HG03460 (cell line): Measurements from ENCODE around the gene AUTS2.
"Not testable (repeated sequence)": the region's sequence is repeated elsewhere in the genome, so short reads cannot be mapped to it uniquely, and the experiment has no call there.

Experiments used
- ATAC-seq: cut with Tn5 transposase; IDR thresholded peaks from one replicate; pipeline ENCODE4 v1.9.1; 2021; ENCODE audit not compliant: unreplicated experiment

Gene AUTS2

DNA sequence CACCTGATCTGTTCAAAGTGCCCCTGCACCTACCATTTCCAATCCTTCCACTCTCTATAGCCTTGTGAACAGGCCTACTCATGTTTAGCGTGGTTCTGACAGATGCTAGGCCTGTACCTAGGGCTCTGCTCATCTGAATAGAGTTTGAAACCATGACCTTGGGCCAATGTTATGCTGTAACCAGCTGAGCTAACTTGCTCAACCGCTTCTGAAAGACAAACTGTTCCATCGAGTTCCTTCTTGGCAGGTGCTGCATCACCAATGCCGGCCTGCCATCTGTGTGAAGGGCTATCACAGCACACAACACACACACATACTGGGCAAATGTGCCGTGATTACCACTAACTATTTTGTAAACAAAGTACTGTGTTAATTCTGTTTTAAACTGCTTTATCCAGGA lies 1114.7 kb downstream of the AUTS2 start:
- ATAC-seq, result no peak

DNA sequence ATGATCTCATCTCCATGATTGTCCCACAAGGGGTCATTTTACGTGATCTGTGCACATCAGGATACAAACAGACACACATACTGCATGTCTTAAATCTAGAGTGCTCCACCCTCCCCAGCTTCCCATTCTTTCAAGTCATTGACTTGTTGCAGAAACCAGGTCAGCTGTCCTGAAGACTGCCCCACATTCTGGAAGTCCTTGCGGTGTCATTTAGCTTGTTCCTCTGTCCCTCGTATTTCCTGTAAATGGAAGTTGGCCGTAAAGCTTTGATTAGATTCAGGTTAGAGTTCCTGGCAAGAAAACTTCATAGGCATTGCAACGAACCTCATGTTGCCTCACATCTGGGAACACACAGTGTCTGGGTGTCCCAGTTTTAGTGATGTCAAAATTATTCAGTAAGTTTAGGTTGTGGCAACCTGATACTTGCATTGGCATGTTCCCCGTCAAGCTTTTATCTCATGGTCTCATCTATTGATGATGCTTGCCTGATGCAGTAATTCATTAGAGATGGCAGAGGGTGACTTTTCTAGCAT lies 1116.3 kb downstream of the AUTS2 start:
- ATAC-seq, result no peak

DNA sequence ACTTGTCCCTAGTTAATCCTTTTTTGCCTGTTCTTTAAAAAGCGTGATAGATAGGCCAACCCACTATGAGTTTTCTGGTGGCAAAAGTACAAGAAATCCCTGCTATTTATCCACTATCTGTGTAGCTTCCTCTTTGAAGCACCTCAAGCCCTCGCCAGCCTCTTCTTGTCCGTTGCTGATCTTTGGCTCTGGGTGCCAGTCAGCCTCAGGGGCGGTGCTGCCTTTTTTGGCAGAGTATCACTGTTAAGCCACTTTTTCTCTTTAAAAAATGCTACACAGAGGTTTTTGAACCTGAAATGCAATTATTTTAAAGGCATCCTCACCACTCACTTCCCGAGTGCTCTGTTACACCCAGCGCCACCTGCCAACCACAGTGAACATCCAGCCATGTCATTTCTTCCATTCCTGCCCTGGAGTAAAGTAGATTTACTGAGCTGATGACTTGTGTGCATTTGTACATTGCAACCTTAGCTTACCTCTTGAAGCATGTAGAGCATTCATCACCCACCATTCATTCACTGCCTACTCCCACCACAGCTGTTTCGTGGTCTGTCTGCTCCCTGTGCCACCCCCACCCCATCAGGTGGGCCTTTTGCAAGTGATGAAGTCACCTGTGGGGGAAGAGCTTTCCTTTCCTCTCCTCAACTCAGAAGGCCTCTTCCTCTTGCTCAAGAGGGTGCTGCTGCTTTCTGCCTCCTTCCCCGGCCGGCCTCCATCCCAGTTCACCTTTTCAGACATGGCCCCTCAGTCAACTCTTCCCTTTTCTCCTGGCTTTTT lies 1119.5 kb downstream of the AUTS2 start:
- ATAC-seq, result no peak

DNA sequence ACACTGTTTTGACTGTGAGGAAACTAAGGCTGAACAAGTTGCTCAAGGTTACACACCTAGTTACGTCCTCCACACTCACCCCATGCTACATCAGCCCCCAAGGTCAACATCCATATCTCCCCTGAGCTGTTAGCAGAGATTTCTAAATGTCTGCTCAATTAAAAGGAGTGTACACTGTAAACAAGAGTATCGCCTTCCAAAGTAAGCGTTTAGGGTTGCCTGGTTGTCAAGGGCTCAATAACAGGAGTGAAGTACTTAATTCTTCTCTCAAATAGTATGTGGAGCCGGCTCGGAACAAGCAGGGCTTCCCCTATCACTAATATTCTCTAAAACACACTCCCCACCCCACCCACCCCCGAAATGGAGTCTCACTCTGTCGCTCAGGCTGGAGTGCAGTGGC lies 1120.8 kb downstream of the AUTS2 start:
- no peak for ATAC-seq

DNA sequence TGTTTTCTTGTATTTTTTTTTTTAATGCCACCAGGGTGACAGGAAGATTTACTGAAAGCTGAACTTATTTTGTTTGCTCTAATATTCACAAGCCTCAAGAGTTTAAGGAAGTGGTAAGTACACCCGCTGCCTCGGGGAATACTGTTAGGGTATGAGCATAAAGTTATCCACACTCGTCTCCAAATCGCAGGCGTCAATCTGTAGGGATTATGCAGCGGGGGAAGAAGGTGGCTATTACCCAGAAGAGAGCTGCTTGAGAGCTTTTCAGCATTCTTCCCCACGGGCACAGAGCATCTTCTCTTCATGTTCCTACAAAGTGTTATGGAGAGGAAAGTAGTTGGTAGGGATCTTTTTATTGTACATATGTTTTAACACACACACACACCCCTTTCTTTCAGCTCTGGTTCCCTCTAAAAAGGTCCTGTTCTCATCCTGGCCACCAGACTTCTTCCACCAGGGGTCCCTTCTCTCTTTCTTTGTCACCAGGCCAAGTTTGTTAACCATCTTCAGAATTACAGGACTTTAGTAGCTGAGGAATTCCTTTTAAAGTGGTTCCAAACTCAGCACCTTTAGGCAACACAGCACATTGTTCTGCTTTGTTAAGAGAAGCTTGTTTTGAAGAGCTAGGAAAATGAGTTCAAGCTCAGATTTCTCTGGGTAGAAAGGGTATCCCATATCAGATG lies 1122.1 kb downstream of the AUTS2 start:
- no peak for ATAC-seq

DNA sequence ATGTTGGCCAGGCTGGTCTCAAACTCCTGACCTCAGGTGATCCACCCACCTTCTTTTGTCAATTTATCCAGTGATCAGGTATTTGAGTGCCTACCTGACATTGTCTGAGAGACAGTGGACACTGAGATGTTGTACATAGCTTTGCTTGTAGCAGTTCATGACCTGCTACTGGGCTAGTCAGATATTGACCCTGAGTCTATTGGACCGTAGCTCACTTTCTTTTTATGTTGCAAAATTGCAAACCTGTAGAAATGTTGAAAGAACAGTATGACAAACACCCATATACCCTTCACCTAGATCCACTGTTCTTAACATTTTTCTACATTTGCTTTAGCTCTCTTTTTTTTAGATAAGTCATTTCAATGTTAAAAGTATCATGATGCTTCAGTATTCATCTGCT lies 1123.2 kb downstream of the AUTS2 start:
- no peak for ATAC-seq

DNA sequence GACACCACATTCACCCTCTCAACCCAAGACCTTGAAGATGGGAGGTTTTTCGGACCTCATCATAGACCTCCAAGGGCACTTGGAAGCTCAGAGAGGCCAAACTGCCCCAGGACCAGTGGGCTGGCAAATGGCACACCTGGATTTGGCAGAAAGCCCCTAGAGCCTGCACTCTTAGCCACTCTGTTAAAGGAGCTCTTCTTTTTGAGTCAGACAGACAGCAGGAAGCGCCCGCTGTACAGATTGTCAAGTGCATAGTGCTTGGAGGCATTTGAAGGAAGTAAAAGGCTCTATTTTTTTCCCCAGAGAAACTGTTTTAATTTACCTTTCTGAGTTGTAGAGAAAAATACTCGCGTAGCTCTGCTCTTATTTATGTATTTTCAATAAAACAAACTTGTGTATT lies 1125.1 kb downstream of the AUTS2 start:
- no peak for ATAC-seq

DNA sequence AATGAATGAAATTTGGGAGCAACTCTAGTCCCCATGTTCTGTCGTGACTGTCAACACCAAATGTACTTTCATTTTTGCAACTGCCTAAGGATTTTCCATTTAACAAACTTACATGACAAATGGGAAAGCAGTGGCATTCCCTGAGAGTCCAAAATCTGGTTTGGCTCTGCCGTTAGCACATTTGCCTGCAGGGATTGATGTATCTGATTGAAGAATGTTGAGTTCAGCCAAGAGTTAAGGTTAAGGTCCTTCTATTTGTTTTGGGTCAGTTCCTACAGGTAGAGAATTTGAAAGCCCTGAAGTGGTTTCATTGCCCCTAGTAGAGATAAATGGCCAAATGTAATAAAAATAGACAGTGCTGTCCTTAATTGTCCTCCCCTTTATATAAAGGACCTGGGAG lies 1127.2 kb downstream of the AUTS2 start:
- ATAC-seq, result no peak

DNA sequence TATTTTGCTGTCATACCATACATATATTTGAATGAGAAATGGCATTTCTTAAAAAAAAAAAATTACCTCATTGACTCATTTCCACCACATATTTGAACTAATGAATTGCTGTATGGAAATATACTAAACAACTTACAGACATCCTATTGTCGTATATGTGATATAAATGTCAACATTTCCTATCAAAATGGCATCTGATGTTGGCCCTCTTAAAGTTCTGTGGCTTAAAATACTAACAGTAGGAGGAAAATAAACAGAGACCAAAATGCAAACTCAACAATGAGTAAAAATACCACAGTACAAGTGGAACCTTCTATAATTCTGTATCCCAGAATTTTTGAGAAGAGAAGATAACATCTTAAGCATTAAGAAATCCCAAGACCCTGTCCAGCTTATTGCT lies 1128.0 kb downstream of the AUTS2 start:
- ATAC-seq, result no peak

DNA sequence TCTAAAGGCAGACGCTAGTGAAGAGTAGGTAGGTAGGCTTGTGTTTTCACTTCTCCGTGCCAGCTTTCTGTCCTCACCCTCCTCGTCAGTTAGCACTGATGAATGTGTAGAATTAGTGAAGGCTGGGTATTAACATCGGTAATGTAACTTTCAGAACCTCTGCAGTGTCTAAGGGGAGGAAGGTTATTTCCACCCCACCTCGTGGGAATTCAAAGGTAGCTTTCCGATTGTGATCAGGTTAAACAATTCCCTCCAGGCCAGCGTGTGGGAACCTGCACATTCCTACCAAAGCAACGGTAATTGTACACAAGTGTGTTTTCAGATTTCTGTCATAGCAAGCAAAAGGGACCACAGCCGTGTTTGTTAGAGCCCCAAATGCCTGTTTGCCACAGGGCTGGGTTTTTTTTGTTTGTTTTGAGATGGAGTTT lies 1128.7 kb downstream of the AUTS2 start:
- ATAC-seq, result peak; percentile 63

DNA sequence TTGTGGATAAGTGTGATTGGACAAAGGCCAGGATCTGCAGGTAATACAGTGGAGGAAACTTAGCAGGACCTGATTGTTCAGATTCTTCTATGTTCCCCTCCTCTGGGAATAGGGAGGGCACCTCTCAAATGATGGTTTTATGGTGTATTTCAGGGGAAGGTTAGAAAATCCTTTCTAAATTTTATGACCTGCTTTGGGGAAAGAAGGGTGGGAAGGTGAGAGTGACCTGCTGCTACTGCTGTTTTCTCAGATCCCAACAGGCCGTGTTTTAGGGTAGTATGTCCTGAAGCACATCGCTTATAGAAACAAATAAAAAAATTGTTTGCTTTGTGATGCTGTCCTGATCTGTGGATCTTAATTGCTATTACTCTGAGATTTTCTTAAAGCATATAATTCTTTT lies 1129.6 kb downstream of the AUTS2 start:
- no peak for ATAC-seq

DNA sequence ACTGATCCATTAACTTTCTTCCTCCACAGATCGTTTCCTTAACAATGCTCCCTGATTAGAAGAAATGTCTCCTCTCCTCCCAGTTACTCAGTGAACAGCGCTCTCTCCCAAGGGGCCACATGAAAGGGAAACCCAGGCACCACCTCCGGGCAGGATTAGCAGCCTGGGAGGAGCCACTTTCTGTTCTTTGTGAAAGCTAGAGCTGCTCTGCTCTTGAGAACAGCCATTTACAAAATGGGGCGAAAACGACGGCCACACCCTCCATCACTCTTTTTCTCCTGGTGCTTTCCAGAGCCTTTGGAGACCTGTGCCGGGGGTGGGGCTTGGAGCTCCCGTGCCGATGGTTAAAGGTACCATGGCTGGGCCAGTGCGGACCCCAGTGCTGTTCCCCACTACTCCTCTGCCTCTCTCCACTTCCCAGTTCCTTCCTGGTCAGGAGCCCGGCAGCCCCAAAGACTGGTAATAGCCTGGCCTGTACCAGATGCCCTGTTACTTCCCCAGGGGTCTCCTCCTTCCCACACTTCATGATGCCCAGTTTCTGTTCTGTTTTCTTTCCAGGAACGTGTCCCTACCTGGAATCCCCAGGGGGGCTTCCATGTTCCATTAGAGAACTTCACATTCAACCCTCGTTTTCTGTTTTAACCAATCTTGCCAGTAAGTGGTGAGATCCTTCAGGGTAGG lies 1130.7 kb downstream of the AUTS2 start:
- no peak for ATAC-seq

DNA sequence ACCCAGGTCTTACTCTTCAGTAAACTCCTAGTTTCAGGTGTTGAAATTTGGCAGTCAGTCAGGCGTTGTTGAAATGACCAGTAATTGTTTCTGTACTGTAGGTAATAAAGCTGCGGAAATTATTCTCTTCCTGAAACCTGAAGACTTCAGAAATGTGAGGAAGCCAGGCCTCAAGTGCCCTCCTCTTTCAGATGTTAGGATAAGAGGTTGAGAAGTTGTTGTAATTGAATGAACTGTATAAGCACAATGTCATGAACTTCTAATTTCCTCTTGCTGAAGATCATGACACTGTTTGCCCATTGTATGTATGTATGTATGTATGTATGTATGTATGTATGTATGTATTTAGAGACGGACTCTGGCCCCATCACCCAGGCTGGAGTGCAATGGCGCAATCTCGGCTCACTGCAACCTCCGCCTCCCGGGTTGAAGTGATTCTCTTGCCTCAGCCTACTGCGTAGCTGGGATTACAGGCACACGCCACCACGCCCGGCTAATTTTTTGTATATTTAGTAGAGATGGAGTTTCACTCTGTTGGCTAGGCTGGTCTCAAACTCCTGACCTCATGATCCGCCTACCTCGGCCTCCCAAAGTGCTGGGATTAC lies 1131.4 kb downstream of the AUTS2 start:
- ATAC-seq, result not testable (repeated sequence)

DNA sequence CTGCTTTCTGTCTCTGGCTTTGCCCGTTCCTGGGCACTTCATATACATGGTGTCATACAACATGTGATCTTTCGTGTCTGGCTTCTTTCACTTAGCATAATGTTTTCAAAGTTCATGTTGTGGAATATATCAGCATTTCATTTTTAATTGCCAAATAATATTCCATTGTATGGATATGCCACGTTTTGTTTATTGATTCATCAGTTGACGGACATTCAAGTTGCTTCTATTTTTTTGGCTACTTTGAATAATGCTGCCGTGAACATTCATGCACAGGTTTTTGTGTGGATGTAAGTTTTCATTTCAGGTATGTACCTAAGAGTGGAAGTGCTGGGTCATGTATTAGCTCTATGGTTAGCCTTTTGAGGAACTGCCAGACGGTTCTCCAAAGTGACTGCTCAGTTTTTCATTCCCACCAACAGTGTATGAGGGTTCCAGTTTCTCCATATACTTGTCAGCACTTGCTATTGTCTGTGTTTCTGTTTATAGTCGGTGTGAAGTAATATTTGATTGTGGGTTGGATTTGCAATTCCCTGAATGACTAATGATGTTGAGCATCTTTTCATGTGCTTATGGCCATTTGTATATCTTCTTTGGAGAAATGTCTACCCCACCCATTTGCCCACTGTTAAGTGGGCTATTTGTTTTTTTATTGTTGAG lies 1132.3 kb downstream of the AUTS2 start:
- ATAC-seq, result no peak

DNA sequence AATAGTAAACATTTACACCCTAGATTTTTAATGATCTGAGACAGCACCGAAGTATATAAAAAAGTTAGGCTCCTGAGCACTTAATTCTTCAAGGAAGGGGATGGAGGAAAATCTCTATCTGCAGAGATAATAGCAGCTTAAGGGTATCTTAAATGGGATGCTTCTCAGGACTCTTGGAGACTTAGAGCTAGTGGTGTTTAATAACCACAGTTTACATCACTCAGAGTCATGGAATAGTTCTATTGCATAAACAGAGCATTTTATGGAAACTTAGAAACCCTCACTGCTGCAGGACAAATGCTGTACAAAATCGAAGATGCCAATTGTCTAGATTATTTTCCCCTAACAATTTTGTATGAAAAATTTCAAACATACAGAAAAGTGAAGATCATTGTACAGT lies 1134.8 kb downstream of the AUTS2 start:
- no peak for ATAC-seq

DNA sequence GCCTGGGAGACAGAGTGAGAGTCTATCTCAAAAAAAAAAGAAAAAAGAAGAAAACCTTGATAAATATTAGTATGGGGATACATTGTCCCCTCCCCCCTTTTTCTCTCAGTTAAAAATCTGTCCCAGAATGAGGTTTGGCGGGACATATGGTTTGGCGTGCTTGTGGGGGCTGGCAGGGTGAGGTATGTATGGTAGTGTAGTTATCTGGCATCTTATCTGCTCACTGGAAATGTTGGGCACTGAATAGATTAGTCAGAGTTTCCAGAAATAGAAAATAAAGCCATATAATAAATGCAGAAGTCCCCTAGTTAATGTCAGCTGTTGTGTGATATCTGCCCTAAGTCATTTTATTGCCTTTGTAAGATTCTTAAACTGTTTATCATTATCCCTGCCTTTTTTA lies 1136.1 kb downstream of the AUTS2 start:
- ATAC-seq, result no peak

DNA sequence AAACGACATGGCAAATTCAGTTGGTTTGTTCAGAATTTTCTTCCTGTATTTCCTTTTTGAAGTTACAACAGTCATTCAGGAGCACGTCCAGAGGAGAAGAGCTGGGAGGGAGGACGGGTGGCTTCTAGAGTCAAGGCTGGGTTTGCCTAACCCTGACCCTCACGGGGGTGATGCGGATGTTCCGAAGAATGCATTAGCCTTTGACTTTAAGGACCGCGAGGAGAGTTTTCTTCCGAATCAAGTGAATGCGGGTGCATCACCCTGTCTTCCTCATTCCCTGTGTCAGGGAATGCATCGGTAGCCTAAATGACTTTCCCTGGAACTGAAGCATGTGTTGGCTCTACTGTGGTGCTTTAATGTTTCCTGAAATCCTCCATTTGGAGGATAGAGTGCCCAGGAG lies 1137.0 kb downstream of the AUTS2 start:
- ATAC-seq, result no peak

DNA sequence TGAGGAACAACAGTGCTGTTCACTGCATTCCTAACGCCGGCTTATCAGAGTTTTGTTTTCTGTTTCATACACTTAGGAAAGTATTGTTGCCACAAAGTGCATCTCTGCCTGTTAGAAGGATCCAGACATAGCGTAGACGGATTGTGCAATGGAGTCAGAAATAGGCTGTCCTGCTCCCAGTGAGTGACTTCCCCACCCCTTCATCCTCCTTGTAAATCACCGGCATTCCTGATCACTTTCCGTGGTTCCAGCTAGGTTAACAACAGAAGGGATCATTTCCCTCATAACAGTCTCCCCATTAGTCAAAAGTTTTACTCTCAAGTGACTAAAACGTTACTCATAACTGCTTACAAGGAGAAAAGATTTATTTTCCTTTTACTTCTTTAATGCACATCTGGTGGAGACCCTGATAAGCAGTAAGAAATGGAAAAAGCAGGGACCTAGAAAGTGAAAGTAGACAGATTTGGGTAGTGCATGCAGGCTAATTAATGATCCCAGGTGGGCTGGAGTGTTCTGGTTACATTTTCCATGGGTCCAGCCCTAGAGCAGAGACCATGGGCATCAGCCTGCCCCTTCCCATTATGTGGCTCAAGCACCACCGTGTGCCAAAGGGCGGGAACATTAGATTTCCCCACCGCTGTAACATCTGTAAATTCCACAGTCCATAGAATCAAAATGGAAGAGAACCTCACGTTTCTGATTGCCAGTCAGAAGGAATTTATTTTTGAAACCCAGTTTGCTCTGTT lies 1138.6 kb downstream of the AUTS2 start:
- ATAC-seq, result no peak

DNA sequence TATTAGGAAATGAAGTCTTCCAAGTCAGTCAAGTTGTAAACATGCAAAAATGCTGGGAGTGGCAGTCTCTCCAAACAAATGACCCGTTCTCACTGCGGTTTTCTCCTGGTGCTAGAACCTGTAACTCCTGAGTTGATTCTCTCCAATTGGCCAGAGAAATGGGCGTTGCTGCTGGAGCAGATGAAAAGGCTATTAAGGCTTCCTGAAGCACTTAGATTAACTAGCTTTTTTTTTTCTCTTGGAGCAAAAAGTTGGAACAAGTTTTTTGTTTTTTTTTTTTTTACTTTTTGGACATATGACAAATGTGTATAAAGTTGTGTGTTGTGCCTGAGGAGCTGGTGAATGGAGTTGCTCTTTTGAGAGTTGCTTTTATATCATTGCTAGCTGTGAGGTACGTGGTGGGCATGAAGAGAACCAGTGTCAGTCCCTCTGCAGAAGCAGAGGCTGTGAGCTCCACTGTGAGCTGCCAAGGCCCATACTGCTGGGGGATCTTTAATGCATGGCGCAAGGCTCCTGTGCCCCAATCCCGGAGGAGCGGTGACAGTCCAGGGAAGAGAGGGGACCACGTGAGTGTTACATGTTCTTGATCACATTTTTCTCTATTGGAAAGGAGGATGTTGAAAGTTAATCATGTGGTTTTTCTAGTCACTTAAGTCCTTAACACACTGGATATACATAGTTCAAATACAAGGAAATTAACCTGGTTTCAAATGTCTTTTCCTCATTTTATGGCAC lies 1140.0 kb downstream of the AUTS2 start:
- no peak for ATAC-seq
